ENCODE measurements around the gene SCAMP1.

DNA sequence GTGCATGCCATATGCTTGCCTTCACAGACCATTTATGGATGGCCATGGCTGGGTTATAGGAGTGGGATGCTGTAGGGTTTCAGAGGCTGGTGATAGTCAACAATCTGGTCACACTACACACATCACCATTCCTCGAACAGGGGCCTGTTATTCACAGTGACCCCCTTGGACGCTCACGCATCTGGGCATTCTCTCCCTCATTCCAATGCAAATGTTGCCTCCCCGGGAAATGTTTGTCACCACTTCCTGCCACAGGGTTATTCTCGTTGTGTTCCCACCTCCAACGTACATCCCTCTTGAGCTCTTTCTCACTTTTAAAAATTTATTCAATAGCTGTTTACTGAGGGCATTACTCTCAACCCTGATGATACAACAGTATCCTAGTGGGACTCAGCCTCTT is 135.4 kb downstream of the SCAMP1 start:
- TF ChIP-seq CTCF (IDR thresholded peaks at IDR 0.05), result no peak
- no peak for TF ChIP-seq POLR2AphosphoS5 (IDR thresholded peaks at IDR 0.05; ENCODE audit: insufficient read depth in 1 of 2, low read depth in 1 of 2)
